Spleen (tissue), 11 donors: ENCODE data around the gene ARHGEF28. TPM values are rescaled to one million over a fixed set of nuclear protein-coding genes. Genes with fewer than 3 reads are reported as not detected.

ENCODE experiments used
- DNase-seq: peaks from one replicate; pipeline ENCODE4 v3.0.0-alpha.2; 2020
- H3K27ac ChIP-seq, 8 donors: fragments of 200-600 bp; sonication (generic) in 7 of 8; 1 replicate in 4 of 8; 2 replicates in 4 of 8; pipeline versions ENCODE4 v1.5.0 to v1.8.0; 2016 to 2021; ENCODE audit warnings: inconsistent platforms in 4 of 8, mild to moderate bottlenecking in 4 of 8, moderate library complexity in 1 of 8
- H3K27me3 ChIP-seq, 7 donors: fragments of 200-600 bp; sonication (generic) in 6 of 7; replicated peaks in 1 of 7; 1 replicate in 4 of 7; 2 replicates in 3 of 7; pipeline versions ENCODE4 v1.5.0 to v1.8.0; 2016 to 2021; ENCODE audit warnings: inconsistent platforms in 3 of 7, mild to moderate bottlenecking in 1 of 7
- H3K36me3 ChIP-seq, 6 donors: fragments of 200-600 bp; sonication (generic) in 5 of 6; 1 replicate in 4 of 6; 2 replicates in 2 of 6; pipeline versions ENCODE4 v1.5.0 to v1.8.0; 2016 to 2021; ENCODE audit warnings: inconsistent platforms in 2 of 6
- H3K4me1 ChIP-seq, 6 donors: fragments of 200-600 bp; sonication (generic) in 5 of 6; 1 replicate in 3 of 6; 2 replicates in 3 of 6; pipeline versions ENCODE4 v1.5.0 to v1.8.0; 2016 to 2021; ENCODE audit warnings: inconsistent platforms in 3 of 6
- H3K4me3 ChIP-seq, 8 donors: fragments of 200-600 bp; sonication (generic) in 7 of 8; 1 replicate in 4 of 8; 2 replicates in 4 of 8; pipeline versions ENCODE4 v1.5.0 to v1.8.0; 2016 to 2021; ENCODE audit warnings: inconsistent platforms in 4 of 8, mild to moderate bottlenecking in 4 of 8, moderate library complexity in 2 of 8
- H3K9me3 ChIP-seq, 8 donors: fragments of 200-600 bp; sonication (generic) in 7 of 8; 1 replicate in 4 of 8; 2 replicates in 4 of 8; pipeline versions ENCODE4 v1.5.0 to v1.8.0; 2016 to 2021; ENCODE audit warnings: inconsistent platforms in 4 of 8
- POLR2A ChIP-seq, 3 donors: fragments of 450-650 bp; IDR thresholded peaks; one replicate each; pipeline ENCODE4 v1.5.1; 2017; ENCODE audit warnings: antibody characterized with exemption in 3 of 3, mild to moderate bottlenecking in 1 of 3
- POLR2AphosphoS5 ChIP-seq, 3 donors: sonication (generic); formaldehyde crosslinking; IDR thresholded peaks; one replicate each; pipeline ENCODE4 v1.5.1; 2017; ENCODE audit warnings: antibody characterized with exemption in 3 of 3
- WGBS, 5 donors: extraction: QIAGEN DNeasy Blood & Tissue Kit in 3 of 5; methylation state at CpG; one replicate each; pipeline versions ENCODE4 v1.1.5 to v1.1.7; 2013 to 2018; 5-methylcytosine and 5-hydroxymethylcytosine counted together
- intact Hi-C: fragments of 100-400 bp; cut with DNase I; formaldehyde crosslinking; loops from one replicate; pipeline ENCODE4 v1.15.0; 2023; ENCODE audit warnings: low total_unique reads
- polyA plus RNA-seq, 3 donors: library from polyadenylated mRNA; stranded (reverse); fragments of 200-250 nt; gene quantifications; one replicate each; pipeline ENCODE4 v1.2.1, GENCODE V29; 2013
- total RNA-seq, 7 donors: library from RNA; depleted of rRNA in 3 of 7; stranded (reverse); fragments of >200 nt in 3 of 7; fragmentation: NEBNext Ultra II Directional in 4 of 7; extraction: Animal tissue kit (Norgen Biotek cat#: 25700) in 4 of 7; gene quantifications; one replicate each; pipeline versions ENCODE4 v1.1.0 to v1.2.1, GENCODE V29; 2016 to 2021
- TF ChIP-seq, protein P1 (sequence below), 11 experiments: fragments of 200-600 bp in 7 of 11; fragments of 450-650 bp in 4 of 11; sonication (generic) in 4 of 11; IDR thresholded peaks in 8 of 11; conservative IDR thresholded peaks in 3 of 11; 1 replicate in 7 of 11; 2 replicates in 4 of 11; pipeline versions ENCODE4 v1.4.0 to v1.8.0; 2016 to 2021; ENCODE audit warnings: antibody characterized with exemption in 11 of 11, inconsistent platforms in 4 of 11, mild to moderate bottlenecking in 1 of 11
- donor health status: healthy with polysubstance abuse.
- donor health status: DM: no; HTN: no; CAD: no; lungs with moderate emphysema.
- donor health status: DM: no; HTN: no; CAD: no.
- donor health status: Bipolar disorder and iron deficiency.
- donor health status: healthy.
- donor health status: DM: no; HTN: no; CAD: no.
- donor health status: DM: yes; HTN: yes; CAD: no.

The ARHGEF28 gene
- total and polyA plus RNA-seq, 10 donors = 0.53 to 17.5 (median 8.8) TPM

DNA sequence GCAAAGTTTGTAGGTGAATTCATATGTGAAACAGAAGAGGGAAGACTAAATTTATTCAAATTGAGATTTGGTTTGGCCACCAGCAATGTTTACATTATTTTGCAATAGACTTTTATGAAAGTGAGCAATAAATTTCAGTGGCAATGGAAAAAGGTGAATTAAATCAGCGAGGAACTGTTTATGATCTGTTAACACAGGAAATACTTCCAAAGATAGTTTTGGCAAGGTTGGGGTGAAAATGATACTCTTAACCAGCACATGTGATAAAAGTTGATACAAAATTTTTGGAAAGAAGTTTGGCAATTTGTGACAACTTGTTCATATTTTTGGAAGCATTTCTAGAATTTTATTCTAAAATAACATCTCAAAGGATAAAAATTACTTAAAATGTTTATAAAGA is 119.8 kb downstream of the ARHGEF28 start:
- peaks cover 0 to 8% (median 2%) of the 10 kb centered on the region in 8 donors for H3K9me3 ChIP-seq
- peaks cover 0 to 8% (median 0%) of the 10 kb centered on the region in 7 donors for H3K27me3 ChIP-seq
- no peak overlapping the region for H3K4me3 ChIP-seq
- intact Hi-C loops = no loop called here
- no peak overlapping the region for H3K27ac ChIP-seq
- peaks cover 0 to 19% (median 6%) of the 10 kb centered on the region in 6 donors for H3K4me1 ChIP-seq
- TF ChIP-seq POLR2AphosphoS5 (IDR thresholded peaks at IDR 0.05) = no peak
- no peak for TF ChIP-seq POLR2A (IDR thresholded peaks at IDR 0.05)
- TF ChIP-seq, protein P1, sequence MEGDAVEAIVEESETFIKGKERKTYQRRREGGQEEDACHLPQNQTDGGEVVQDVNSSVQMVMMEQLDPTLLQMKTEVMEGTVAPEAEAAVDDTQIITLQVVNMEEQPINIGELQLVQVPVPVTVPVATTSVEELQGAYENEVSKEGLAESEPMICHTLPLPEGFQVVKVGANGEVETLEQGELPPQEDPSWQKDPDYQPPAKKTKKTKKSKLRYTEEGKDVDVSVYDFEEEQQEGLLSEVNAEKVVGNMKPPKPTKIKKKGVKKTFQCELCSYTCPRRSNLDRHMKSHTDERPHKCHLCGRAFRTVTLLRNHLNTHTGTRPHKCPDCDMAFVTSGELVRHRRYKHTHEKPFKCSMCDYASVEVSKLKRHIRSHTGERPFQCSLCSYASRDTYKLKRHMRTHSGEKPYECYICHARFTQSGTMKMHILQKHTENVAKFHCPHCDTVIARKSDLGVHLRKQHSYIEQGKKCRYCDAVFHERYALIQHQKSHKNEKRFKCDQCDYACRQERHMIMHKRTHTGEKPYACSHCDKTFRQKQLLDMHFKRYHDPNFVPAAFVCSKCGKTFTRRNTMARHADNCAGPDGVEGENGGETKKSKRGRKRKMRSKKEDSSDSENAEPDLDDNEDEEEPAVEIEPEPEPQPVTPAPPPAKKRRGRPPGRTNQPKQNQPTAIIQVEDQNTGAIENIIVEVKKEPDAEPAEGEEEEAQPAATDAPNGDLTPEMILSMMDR (IDR thresholded peaks at IDR 0.05 in 8 of 11, conservative IDR thresholded peaks at IDR 0.05 in 3 of 11) = no peak
- no peaks in the 10 kb centered on the region for H3K36me3 ChIP-seq
- WGBS, 5 donors = 47 to 69% (median 65%) methylated on average over 1 of the region's 1 CpG
- no peak for DNase-seq

- Histone ChIP-seq H3K4me1 (peaks cover 0 to 21% (median 6%) of the 10 kb centered on the region in 6 donors), H3K4me3 (no peak overlapping the region), H3K9me3 (peaks cover 0 to 8% (median 2%) of the 10 kb centered on the region in 8 donors), H3K36me3 (no peaks in the 10 kb centered on the region), H3K27me3 (peaks cover 0 to 13% (median 0%) of the 10 kb centered on the region in 7 donors), H3K27ac (no peak overlapping the region)
- TF ChIP-seq POLR2A (IDR thresholded peaks at IDR 0.05) (no peak), POLR2AphosphoS5 (IDR thresholded peaks at IDR 0.05) (no peak)
- TF ChIP-seq, protein P1 (IDR thresholded peaks at IDR 0.05 in 8 of 11, conservative IDR thresholded peaks at IDR 0.05 in 3 of 11) = no peak
- DNase-seq = no peak
- 75 to 86% (median 85%) methylated on average over 2 of the region's 2 CpGs for WGBS, 5 donors
- intact Hi-C loops = no loop called here
Observed at GRCh38 chr5:73746608-73747007, 120.6 kb downstream of the ARHGEF28 start.

- TF ChIP-seq, protein P1 (IDR thresholded peaks at IDR 0.05 in 8 of 11, conservative IDR thresholded peaks at IDR 0.05 in 3 of 11) = no peak
- no peak for TF ChIP-seq POLR2A (IDR thresholded peaks at IDR 0.05)
- TF ChIP-seq POLR2AphosphoS5 (IDR thresholded peaks at IDR 0.05) = no peak
- H3K4me1 ChIP-seq = peaks cover 0 to 21% (median 6%) of the 10 kb centered on the region in 6 donors
- H3K9me3 ChIP-seq = peaks cover 0 to 8% (median 2%) of the 10 kb centered on the region in 8 donors
- DNase-seq = no peak
- H3K27ac ChIP-seq = peak overlapping the region in 7 of 8 donors; percentile 53 to 76 (median 65)
- intact Hi-C loops = no loop called here
- whole genome bisulfite sequencing, 5 donors = 51 to 77% (median 72%) methylated on average over 7 of the region's 7 CpGs
- no peaks in the 10 kb centered on the region for H3K36me3 ChIP-seq
- H3K4me3 ChIP-seq = no peak overlapping the region
- peaks cover 0 to 13% (median 0%) of the 10 kb centered on the region in 7 donors for H3K27me3 ChIP-seq
Observed at GRCh38 chr5:73747696-73748380, 121.8 kb downstream of the ARHGEF28 start.
